ENCODE data around the gene PDK4. TPM values are rescaled to one million over a fixed set of nuclear protein-coding genes. Genes with fewer than 3 reads are reported as not detected.

Gene PDK4
- total RNA-seq, 1 donor = under 0.01 TPM

DNA sequence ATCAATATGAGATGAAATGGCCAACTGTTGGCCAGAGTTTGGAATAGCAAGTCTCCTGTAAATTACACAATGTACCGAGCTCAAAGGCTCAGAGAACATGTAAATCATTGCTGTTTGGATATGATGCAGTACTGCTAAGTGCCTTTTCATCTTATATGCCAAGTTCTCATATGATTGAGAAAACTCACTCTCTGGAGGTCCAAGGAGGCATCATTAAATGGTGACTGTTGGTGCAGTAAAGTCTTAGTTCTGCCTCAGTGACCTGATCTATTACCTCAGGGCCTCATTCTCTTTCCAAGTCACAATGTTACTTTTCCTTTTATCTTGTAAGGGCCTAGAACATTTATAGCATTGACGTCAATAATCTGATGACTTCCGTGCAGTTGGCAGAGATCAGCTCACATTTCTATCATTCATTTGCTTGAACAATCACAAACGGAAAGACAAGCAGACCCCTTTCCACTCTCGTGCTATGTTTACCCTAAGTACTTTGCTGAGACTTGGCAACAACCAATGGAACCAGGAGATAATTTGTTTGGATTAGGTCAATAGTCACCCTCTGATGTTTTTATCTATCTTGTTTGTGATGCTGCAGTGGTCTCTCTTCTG lies 32.6 kb upstream of the PDK4 start:
- H3K4me3 ChIP-seq (ENCODE audit: low read depth, low read length) = no peak overlapping the region
- DNase-seq (ENCODE audit: low read depth) = peak; percentile 53
- TF ChIP-seq, protein P1, sequence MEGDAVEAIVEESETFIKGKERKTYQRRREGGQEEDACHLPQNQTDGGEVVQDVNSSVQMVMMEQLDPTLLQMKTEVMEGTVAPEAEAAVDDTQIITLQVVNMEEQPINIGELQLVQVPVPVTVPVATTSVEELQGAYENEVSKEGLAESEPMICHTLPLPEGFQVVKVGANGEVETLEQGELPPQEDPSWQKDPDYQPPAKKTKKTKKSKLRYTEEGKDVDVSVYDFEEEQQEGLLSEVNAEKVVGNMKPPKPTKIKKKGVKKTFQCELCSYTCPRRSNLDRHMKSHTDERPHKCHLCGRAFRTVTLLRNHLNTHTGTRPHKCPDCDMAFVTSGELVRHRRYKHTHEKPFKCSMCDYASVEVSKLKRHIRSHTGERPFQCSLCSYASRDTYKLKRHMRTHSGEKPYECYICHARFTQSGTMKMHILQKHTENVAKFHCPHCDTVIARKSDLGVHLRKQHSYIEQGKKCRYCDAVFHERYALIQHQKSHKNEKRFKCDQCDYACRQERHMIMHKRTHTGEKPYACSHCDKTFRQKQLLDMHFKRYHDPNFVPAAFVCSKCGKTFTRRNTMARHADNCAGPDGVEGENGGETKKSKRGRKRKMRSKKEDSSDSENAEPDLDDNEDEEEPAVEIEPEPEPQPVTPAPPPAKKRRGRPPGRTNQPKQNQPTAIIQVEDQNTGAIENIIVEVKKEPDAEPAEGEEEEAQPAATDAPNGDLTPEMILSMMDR (IDR thresholded peaks at IDR 0.05; ENCODE audit: insufficient read depth, low read depth, low read length) = no peak

DNA sequence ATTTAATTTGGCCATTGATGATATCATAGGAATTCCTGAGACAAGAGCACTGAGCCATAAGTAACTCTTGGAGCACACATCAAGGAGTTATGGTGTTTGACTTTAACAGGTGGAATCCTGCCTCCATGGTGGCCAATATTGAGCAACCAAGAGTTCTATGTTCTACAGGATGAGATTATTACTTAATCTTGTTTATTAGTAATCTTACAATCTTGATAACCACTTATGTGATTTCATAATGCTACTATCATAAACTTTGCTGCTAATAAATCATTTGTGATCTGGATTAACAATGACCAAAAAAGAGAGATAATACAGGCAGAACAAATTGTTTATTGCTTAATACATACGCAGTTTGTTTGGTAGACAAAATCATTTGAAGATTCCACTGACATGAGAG lies 27.5 kb upstream of the PDK4 start:
- TF ChIP-seq, protein P1 (IDR thresholded peaks at IDR 0.05; ENCODE audit: insufficient read depth, low read depth, low read length) = no peak

DNA sequence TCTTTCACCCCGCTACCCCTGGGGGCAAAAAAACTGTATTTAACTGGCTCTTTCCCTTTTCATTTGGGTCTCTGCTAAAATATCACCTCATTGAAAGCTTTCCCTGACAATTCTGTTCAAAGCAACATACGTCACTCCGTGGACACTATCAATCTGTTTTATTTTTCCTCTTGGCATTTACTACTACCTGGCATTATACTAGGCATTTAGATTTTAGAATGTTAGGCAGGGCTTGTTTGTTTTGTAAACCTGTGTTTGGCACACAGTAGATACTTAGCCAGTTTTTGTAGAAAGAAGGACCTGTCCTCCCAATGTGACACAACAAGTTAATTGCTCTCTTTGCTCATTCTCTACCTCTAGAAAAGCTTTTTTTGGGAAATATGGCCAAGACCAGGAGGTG lies 26.5 kb upstream of the PDK4 start:
- no peak overlapping the region for H3K4me3 ChIP-seq (ENCODE audit: low read depth, low read length)
- TF ChIP-seq, protein P1 (IDR thresholded peaks at IDR 0.05; ENCODE audit: insufficient read depth, low read depth, low read length) = no peak
- DNase-seq (ENCODE audit: low read depth) = no peak

More for the DNA sequence above, 27.5 kb upstream of the PDK4 start:
- H3K4me3 ChIP-seq (ENCODE audit: low read depth, low read length) = no peak overlapping the region
- DNase-seq (ENCODE audit: low read depth) = peak; percentile 49

DNA sequence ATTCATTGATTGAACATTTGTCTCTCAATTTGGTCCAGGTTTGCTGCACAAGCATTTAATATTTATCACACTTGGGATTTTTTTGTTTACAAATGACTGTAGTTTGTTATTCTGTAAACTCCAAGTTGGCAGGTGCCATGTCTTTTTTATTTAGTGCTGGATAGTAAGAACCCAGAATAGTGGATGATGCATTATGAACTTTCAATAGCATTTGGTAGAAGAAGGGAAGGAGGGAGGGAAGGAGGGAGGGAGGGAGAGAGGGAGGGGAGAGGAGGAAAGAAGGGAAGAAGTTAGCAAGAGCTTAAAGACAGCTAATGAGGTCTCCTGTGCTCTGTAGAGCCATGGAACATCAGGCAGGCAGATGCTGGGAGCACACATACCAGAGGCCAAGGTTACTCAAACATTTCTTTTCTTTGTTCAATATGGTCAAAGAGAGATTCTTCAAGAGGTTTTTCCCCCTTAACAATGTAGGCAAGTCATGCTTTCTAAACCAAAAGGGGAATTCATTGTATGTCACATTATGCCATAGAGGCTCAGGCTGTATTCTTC lies 25.8 kb upstream of the PDK4 start:
- H3K4me3 ChIP-seq (ENCODE audit: low read depth, low read length) = no peak overlapping the region
- DNase-seq (ENCODE audit: low read depth) = no peak
- TF ChIP-seq, protein P1 (IDR thresholded peaks at IDR 0.05; ENCODE audit: insufficient read depth, low read depth, low read length) = no peak

DNA sequence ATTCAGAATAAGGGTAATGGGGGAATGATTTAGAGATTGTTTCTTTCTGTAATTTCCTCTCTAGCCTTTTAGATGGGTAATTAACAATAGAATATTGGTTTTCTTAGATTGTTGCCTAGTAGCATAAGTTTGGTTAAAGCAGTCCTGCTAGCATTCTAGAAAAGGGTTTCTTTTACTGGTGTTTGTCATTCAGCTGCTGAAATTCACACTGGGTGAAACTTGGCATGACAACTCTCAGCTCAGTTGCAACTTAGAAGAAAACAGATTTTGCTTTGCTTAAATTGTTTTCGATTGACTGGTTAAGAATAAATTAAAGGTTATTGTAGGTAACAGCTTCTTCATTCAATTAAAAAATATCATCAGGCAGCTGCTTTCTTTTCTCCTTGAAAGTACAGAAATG lies 25.1 kb upstream of the PDK4 start:
- TF ChIP-seq, protein P1 (IDR thresholded peaks at IDR 0.05; ENCODE audit: insufficient read depth, low read depth, low read length) = no peak
- no peak for DNase-seq (ENCODE audit: low read depth)
- H3K4me3 ChIP-seq (ENCODE audit: low read depth, low read length) = no peak overlapping the region

DNA sequence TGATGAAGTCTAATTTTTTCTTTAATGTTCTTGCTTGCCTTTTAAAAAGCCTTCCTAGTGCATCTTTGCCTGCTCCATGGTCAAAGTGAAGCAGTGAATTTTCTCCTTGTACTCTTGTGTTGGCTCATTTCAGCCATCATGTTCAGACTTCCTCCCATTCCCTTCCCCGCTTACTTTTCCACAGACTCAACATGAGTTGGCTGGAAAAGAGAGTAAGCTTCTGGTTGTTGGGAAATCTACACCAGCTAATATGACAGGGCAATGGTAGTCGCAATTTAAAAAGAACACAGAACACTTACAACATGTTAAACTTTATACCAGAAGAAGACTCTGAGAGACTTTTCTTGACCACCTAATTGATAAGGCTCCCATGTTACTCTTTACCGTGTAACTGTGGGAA lies 24.3 kb upstream of the PDK4 start:
- no peak for DNase-seq (ENCODE audit: low read depth)
- TF ChIP-seq, protein P1 (IDR thresholded peaks at IDR 0.05; ENCODE audit: insufficient read depth, low read depth, low read length) = no peak
- H3K4me3 ChIP-seq (ENCODE audit: low read depth, low read length) = no peak overlapping the region

DNA sequence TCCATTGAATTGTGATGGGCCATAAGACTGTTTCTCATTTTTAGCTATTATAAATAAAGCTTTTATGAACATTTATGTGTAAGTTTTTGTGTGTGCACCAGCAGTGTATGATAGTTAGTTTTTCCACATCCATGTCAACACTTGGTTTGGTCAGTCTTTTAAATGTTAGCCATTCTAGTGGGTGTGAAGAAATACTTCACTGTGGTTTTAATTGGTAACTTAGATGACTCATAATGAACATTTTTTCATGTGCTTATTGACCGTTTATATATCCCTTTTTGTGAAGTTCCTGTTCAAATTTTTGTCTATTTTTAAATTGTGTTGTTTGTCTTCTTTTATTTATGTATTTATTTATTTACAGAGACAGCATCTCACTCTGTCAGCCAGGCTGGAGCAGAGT lies 23.6 kb upstream of the PDK4 start:
- H3K4me3 ChIP-seq (ENCODE audit: low read depth, low read length) = no peak overlapping the region
- TF ChIP-seq, protein P1 (IDR thresholded peaks at IDR 0.05; ENCODE audit: insufficient read depth, low read depth, low read length) = no peak
- DNase-seq (ENCODE audit: low read depth) = no peak

All from fibroblast of villous mesenchyme (primary cell).